ENCODE data around the gene MBNL1. TPM values are rescaled to one million over a fixed set of nuclear protein-coding genes. Genes with fewer than 3 reads are reported as not detected.
"Not testable (repeated sequence)": the region's sequence is repeated elsewhere in the genome, so short reads cannot be mapped to it uniquely, and the experiment has no call there.

The MBNL1 gene
- total RNA-seq, 1 donor from 2014 or later, result 110 TPM

GRCh38 chr3:152319831-152320617, 51.3 kb downstream of the MBNL1 start:
- no peak for DNase-seq (ENCODE audit: low read depth)

DNA sequence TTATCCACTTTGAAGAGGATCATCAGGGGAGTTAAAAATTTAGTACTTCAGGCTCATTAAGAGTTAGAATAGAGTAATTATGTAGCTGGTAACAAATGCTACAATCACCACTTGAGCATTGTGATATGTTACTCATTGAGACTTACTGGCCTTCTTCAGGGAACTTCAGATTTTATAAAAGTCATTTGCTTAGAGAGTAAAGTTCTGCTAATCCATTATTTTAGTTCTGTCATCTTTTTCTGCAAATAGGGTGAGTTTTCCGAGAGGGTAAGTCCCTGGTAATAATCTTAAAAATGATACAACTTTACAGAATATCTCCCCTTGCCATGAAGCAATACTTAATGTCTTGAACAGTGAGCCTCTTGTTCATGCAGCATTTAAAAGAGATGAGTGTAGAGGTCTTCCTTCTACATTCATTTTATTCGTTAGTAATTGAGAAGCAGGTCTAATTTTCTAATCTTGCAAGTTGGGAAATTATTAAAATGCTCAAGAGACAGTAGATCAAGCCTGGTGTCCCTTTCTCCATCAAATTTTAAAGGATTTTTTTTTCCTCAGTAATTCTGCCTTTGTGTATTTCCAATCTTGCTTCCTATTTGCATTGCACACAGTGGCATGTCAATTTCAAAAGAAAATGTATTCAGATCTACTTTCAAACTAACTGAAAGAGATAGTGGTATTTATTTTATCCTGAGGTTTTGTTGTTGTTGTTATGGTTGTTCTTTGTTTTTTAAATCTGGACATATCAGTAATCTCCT, 52.6 kb downstream of the MBNL1 start:
- peak; percentile 28 for DNase-seq (ENCODE audit: low read depth)

GRCh38 chr3:152321955-152322377, 53.2 kb downstream of the MBNL1 start:
- DNase-seq (ENCODE audit: low read depth), result no peak

GRCh38 chr3:152322756-152323155, 54.0 kb downstream of the MBNL1 start:
- no peak for DNase-seq (ENCODE audit: low read depth)

- DNase-seq (ENCODE audit: low read depth), result no peak
Measured at GRCh38 chr3:152323834-152324233, 55.1 kb downstream of the MBNL1 start.

DNA sequence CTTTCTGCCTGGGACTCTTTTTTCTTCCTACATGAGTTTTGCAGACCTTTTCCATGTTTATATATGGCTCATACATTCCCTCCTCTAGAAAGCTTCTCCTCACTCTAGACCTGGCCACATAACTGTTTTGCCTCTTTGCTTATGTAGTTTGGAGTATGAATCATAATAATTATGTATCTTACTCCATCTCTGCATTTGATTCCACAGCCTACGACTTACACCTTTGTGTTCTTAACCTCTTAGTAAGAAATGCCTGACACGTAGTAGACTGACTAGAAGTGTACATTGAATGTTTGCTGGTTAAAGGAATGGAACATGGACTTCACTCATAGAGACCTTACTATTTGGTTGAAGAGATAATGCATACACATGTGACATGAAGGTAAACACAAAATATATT, 56.4 kb downstream of the MBNL1 start:
- DNase-seq (ENCODE audit: low read depth), result no peak

DNA sequence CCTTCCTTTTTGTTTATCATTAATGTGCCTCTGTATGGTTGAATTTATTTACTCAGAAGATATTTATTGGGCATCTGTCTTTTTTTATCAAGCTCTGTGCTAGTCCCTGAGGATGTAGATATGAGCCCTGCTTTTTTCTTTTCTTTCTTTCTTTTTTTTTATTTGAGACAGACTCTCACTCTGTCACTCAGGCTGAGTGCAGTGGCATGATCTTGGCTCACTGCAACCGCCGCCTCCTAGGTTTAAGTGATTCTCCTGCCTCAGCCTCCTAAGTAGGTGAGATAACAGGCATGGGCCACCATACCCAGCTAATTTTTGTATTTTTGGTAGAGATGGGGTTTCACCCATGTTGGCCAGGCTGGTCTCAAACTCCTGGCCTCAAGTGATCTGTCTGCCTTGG, 58.5 kb downstream of the MBNL1 start:
- DNase-seq (ENCODE audit: low read depth), result no peak

- DNase-seq (ENCODE audit: low read depth), result peak; percentile 93
Measured at GRCh38 chr3:152328841-152329240, 60.1 kb downstream of the MBNL1 start.

DNA sequence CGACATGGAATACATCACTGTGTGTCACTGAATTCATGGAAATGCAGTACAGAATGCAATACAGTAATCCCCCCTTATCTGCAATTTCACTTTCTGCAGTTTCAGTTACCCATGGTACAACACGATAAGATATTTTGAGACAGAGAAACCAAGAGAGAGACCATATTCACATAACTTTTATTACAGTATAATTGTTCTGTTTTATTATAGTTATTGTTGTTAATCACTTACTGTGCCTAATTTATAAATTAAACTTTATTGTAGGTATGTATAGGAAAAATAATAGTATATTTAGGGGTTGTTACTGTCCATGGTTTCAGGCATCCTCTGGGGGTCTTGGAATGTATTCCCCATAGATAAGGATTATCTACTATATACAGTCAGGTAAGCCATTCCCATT, 61.8 kb downstream of the MBNL1 start:
- DNase-seq (ENCODE audit: low read depth), result no peak

GRCh38 chr3:152331018-152331541, 62.4 kb downstream of the MBNL1 start:
- DNase-seq (ENCODE audit: low read depth), result peak; percentile 89

DNA sequence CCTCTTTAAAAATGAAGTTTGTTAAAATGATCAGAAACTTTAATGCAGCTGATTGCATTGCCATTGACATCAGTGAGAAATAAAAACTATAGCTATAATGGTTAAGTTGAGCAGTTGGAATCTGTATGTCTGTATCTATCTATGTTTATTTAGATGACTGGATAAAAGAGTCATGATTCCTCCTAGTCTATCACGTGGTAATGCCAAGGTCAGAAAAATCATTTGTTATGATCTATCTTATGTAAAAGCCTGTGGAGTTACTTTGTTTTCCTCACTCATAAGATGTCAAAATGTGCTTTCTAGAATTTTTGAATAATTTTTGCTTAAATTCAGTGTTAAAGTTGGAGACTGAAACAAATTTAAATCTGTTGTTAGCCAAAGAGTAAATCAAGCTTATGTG, 63.3 kb downstream of the MBNL1 start:
- DNase-seq (ENCODE audit: low read depth), result no peak

DNA sequence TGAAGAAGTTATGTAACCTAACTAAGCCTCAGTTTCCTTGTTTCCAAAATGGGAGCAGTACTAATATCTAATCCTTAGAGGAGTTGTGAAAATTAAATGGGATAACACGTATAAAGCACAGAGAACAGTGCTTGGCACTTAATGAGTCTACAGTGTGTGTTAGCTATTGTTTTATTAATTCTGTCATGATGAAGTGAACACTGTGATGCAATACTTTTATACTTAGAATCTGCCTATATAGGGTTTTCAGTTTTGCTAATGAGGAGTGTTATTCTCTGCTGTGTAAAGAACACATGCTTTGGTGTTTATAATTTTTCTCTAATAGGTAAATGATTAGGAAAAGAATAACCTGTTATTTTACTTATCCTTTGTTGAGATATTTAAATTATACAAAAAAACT, 65.2 kb downstream of the MBNL1 start:
- DNase-seq (ENCODE audit: low read depth), result no peak

- DNase-seq (ENCODE audit: low read depth), result no peak
Measured at GRCh38 chr3:152334761-152335160, 66.0 kb downstream of the MBNL1 start.

DNA sequence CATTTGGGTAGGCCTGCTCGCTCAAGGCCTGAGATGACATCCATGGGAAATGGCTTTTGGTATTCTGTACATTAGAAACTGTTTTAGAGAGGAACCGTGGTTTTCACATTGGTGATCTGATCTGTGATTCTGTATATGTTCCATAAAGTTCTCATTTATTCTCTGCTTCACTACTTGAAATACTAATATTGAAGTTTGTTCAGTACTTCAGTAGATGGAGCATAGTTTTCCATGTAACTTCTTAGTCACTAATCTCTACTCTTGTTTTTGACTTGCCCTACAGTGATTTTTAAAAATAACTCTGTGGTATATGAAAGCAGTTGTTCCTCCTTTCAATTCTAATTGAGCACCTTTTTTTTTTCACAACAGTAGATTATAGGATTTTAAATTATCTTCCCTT, 66.5 kb downstream of the MBNL1 start:
- no peak for DNase-seq (ENCODE audit: low read depth)

GRCh38 chr3:152337337-152337736, 68.6 kb downstream of the MBNL1 start:
- not testable (repeated sequence) for DNase-seq (ENCODE audit: low read depth)

DNA sequence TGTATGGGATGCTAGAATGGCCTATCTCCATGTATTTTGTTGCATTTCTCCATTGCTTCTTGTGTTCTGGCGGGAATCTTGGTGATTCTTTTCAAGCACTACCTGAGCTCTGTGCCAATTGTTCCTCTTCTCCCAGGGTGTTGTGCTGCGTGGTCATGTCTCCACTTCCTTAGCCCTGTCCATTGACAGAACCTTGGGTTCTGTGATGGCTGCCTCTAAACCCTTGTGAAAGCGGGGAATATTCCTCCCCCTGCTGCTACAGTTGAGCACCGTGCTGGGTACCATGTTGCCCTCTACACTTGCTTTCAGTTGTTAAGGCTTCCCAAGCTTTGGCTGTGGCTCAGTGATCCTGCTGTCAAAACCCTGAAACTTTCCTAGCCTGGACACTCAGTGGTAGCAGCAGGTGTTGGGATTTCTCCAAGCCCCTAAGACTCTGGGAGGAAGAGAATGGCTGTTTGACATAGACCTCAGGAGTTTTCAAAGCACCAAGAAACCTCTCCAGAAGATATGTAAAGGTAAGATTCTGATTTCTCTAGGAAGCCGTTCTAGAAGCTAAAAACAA, 69.5 kb downstream of the MBNL1 start:
- no peak for DNase-seq (ENCODE audit: low read depth)

GRCh38 chr3:152339881-152340505, 71.3 kb downstream of the MBNL1 start:
- DNase-seq (ENCODE audit: low read depth), result no peak

DNA sequence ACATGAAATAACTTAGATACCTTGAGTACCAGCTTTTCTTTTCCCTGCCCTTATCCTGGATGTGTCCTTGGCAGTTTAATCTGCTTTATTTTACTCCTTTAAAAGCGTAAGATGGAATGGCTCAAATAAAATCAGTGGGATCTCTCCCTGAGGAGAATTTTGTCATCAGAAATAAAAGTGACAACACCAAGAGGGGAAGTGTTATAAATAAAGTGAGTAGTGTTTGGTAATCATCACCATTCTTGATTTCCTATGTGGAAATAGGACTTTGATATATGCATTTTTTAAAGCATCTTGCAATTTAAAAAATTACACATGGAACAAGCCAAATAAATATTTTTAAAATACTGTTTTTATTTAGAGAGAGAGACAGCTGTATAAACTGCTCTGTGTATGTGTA, 76.5 kb downstream of the MBNL1 start:
- DNase-seq (ENCODE audit: low read depth), result no peak

DNA sequence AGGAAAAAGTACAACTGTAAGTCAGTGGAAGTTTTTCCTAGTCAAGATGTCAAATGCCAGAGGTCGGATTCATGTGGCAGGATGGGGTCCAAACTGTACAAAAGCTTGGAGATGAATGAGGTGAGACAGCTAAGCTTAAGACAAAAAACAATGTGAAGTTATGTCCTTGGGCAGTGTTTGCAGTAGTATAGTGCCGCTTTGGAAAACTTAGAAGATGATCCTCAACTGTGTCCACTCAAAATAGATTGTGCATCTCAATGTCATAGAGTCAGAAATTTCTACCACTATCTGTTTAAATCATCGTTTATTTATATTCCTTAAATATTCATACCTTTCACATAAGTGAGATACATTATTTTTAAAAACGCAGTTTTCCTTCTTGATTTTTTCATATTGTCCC, 77.3 kb downstream of the MBNL1 start:
- no peak for DNase-seq (ENCODE audit: low read depth)

DNA sequence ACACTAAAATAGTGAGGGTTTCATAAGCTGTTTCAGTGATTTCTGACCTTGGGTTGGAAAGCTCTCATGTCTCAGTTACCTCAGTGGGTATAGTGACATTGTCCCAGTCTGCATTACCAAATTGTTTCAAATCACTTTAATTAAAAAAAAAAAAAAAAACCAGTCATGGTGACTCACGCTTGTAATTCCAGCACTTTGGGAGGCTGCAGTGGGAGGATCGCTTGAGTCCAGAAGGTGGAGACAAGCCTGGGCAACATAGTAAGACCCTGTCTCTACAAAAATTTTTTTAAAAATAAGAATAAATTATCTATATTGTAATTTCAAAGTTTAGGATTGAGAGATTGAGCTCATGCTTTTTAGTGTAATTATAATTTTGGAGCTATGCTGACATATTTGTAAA, 78.0 kb downstream of the MBNL1 start:
- no peak for DNase-seq (ENCODE audit: low read depth)

- no peak for DNase-seq (ENCODE audit: low read depth)
Measured at GRCh38 chr3:152348436-152349177, 79.9 kb downstream of the MBNL1 start.

GRCh38 chr3:152349392-152349791, 80.7 kb downstream of the MBNL1 start:
- DNase-seq (ENCODE audit: low read depth), result no peak
